Brain pericyte (primary cell): Measurements from ENCODE around the gene DAPK1.

Source experiments
- DNase-seq: peaks from one replicate; pipeline ENCODE4 v3.0.0-alpha.2; 2012; ENCODE audit warnings: low read depth, low spot score

The DAPK1 gene

GRCh38 chr9:87497604-87498045 lies at the start of gene DAPK1:
Gene DAPK1 (plus strand): TSS chr9:87497867. CDS start chr9:87499078, 1,211 bp downstream.
- DNase-seq: no peak

- no peak for DNase-seq
Measured at GRCh38 chr9:87451149-87451548, 46.5 kb upstream of the DAPK1 start.

GRCh38 chr9:87455407-87455806 lies 42.3 kb upstream of the DAPK1 start:
- DNase-seq: no peak

GRCh38 chr9:87461256-87461655 lies 36.4 kb upstream of the DAPK1 start:
- no peak for DNase-seq

GRCh38 chr9:87464110-87464991 lies 33.3 kb upstream of the DAPK1 start:
- DNase-seq: no peak

DNA sequence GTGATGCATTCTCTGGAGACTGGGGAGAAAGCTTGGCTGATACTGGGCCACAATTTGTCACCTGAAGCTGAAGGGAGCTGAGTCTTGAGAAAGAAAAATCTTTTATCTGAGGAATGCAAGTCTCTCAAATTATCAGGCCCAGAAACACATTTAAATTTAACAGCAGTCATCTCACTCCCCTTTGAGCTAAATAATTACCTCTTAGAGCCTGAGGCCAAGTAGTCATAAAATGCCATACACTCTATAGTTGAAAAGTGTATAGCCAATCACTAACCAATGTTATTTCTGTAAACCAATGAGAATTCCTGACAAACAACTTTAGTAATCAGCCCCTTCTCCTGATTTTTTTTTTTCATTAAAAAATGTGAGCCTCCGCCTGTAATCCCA lies 32.7 kb upstream of the DAPK1 start:
- no peak for DNase-seq

DNA sequence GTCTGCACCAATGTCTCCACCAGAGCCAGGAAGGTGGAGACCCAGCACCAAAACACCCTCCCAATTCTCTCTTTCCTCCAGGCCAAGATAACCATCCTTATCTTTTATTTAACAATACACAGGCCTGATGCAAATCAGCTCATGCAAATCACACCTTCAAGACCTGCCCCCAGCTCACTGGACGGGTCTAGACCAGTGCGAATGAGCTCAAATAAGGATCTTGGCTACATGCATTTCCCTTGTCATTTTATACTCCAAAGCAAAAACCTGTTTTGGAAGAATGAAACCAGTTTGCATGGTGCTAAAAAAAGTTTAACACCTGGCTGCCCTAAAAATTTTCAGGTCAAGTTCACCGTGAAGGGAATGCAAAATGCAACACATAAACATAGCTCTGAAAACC lies 31.9 kb upstream of the DAPK1 start:
- no peak for DNase-seq

DNA sequence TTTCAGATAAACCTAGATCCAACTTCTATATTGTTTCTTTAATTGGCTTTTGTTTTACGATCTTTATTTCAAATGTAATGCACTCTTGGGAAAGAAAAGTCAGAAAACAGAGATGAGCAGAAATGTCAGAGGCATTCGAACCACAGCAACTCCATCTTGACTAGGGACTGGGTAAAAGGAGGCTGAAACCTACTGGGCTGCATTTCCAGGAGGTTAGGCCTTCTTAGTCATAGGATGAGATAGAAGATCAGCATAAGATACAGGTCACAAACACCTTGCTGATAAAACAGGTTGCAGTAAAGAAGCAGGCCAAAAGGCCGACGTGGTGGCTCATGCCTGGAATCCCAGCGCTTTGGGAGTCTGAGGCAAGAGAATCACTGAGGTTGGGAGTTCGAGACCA lies 30.5 kb upstream of the DAPK1 start:
- no peak for DNase-seq

DNA sequence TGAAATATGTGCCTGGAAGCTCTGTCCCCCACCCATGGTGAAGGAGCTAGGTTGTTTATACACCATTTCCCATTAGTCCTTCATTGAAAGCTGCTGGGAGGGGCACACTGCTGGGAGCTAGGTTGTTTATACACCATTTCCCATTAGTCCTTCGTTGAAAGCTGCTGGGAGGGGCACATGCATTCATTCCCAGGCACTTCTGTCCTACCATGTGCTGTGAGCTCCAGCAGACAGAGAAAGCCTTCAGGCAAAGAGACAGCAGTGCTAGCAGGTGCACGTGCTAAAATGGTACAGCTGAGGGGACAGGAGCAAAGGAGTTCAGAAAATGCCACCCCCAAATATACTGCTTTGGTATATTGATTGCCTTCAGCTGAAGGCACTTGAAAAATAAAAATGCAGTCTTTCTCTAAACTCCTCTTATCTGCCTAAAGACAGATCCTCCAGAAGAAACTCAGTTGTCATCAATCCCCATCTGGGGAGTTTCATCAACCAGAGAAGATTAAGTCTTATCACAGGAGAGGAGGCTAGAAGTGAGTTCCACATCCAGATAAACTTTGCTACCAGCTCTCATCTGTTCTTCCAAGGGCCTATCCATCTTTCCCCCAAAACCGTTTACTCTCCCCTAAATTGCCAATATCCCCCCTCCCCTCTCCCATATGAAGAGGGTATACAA lies 27.7 kb upstream of the DAPK1 start:
- no peak for DNase-seq

- no peak for DNase-seq
Measured at GRCh38 chr9:87471746-87472145, 25.9 kb upstream of the DAPK1 start.

- no peak for DNase-seq
Measured at GRCh38 chr9:87475463-87475862, 22.2 kb upstream of the DAPK1 start.

DNA sequence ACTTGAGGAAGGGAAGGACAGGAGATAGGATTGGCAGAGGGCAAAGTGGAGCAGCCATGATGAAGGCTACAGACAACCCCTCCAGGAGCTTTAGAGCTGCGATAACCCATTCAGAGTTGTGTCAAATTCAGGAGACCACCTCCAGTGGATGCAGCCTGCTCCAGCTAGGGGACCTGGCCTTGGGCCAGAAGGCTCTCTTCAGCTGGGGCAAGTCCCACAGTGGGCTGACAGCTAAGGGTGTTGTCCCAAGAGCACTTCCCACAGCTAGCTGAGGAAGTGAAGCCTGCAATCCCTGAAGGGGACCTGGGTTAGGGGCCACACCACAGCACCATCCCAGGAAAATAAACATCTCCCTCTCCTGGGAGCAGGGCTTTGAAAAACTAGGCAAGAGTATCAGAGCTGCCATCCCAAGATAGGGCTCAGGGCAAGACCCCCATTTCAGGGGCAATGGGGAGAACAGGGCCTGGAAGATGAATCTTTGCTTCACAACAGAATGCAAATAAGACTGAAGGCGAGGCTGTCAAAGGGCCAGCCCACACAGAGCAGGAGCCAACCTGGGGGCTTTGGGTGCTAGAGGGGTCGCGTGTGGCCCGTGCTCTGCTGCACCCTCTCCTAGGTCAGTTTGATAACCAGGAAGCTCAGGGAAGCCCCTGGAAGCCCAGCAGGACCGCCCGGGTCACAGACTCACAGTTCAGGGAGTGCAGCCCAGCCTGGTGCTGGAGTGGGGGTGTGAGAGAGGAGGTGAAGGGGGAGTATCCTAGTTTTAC lies 19.3 kb upstream of the DAPK1 start:
- DNase-seq: no peak

DNA sequence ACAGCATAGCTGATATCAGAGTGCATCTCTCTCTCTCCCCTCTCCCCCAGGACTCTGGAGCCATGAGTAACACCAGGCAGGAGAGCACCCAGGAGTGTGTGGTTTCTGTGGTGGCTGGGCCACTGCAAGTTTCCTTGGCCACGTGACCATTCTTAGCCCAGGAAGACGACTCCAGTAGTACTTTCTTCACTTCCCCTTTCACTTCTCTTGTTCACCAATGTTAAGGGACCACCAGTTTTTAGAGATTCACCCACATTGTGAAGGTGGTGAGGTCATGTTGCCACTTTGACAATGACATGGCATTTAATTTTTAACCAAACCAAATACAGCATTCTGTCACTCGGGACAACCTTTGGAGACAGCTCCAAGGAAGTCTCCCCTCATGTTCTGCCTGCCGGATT lies 17.9 kb upstream of the DAPK1 start:
- no peak for DNase-seq

GRCh38 chr9:87481890-87482855 lies 15.5 kb upstream of the DAPK1 start:
- DNase-seq: no peak

- DNase-seq: no peak
Measured at GRCh38 chr9:87490225-87490624, 7.4 kb upstream of the DAPK1 start.

DNA sequence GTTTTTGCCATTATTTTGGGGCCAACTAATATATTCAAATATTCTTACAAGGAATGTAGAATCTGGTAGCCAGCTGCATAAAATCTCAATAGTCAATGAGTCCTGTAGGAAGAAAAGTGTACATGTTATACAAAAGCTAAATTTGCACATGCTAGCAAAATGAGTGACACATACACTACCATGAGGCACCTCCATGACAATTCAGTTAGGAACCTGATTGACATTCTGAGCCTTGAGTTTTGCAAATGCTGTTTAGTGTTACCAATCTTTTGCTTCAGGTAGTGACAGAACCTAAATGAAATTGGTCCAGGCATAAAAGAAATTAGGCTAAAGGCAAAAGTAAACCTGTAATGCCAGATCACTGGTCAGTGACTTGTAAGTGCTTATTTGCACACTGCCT lies 6.8 kb upstream of the DAPK1 start:
- no peak for DNase-seq

GRCh38 chr9:87491523-87491922 lies 6.1 kb upstream of the DAPK1 start:
- DNase-seq: no peak

- no peak for DNase-seq
Measured at GRCh38 chr9:87492642-87493041, 5.0 kb upstream of the DAPK1 start.

DNA sequence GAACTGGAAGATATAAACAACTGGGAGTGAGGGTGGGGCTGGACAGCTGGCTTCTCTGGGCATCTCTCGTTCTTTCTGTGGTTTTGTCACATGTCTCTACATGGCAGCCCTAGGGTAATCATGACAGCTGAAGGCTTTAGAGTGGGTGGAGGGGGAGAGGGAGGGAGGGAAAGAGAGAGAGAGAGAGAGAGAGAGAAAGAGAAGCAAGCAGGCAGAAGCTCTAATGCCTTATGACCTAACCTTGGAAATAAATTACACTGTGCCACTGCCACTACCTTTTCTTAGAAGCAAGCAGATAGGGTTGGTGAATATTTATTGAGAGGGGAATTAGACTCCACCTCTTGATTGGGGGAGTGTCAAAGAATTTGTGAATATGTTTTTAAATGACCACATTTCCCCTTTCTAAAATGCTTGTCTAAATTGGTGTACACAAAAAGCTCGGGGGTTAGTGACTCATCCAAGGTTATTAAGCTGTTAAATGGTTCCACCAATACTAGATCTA lies 2.6 kb upstream of the DAPK1 start:
- no peak for DNase-seq

DNA sequence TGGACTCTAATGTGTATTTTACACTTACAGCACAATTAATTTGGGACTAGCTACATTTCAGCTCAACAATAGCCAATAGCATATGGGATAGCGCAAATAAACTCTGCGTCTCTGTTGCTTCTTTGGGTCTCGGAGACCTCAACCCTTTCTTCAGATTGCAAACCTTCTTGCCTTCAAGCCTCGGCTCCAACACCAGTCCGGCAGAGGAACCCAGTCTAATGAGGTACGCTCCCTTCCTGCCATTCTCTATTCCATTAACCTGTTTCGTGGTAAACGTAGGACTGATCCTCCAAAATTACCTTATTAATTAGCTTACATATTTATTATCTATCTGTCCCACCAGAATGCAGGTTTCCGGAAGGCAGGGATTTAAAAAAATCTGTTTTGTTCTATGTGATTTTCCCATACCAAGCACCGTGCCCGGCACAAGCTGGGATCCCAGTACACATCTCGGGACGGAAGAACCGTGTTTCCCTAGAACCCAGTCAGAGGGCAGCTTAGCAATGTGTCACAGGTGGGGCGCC lies 525 bp upstream of the DAPK1 start:
- DNase-seq: no peak
